OCI-LY1 (cell line): ENCODE measurements around the gene FSTL3.

Source experiments
- EZH2 ChIP-seq: fragments of 200-600 bp; sonication (generic), shearing (Covaris generic); IDR thresholded peaks from 2 replicates; pipeline ENCODE4 v1.8.0; 2017; ENCODE audit warnings: borderline replicate concordance, mixed run types, mild to moderate bottlenecking, antibody characterized with exemption, low read length, moderate library complexity, mixed read lengths
- TF ChIP-seq, protein P1 (sequence below): fragments of 200-600 bp; sonication (generic), shearing (Covaris generic); IDR thresholded peaks from 2 replicates; pipeline ENCODE4 v1.5.1; 2017; ENCODE audit warnings: mild to moderate bottlenecking, antibody characterized with exemption, low read length, moderate library complexity, mixed read lengths

DNA sequence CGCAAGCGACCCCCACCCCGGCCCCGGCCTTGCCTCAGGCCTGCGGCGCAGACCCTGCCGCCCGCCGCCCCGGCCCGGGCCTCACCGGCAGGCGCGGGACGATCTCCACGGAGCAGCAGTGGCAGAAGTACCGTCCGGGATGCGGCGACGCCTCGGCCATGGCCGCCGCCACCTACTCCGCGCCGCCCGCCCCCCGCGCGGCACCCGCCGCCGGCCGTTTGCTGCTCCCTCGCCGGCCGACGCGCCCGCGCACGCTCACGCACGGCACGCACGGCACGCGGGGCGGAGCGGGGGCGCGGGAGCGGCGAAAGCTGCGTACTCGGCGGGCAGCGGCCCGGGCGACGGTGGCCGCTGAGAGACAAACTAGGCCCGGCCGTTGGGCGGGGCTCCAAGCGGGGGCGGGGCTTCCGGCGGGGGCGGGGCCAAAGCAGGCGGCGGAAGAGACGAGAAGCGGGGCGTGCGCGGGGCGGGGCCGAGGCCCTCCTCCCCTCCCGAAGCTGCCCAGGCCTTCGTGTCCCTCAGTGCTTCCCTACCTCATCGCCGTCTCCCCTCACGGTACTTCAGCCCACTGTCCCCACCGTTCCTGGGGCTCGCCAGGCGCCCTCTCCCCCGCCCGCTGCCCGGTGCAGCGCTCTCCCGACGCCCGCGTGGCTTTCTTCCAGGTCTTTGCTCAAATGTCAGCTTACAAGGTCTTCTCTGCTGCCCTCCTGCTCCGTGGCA lies 13.1 kb upstream of the FSTL3 start, which contains the start of gene RNF126:
- TF ChIP-seq, protein P1, sequence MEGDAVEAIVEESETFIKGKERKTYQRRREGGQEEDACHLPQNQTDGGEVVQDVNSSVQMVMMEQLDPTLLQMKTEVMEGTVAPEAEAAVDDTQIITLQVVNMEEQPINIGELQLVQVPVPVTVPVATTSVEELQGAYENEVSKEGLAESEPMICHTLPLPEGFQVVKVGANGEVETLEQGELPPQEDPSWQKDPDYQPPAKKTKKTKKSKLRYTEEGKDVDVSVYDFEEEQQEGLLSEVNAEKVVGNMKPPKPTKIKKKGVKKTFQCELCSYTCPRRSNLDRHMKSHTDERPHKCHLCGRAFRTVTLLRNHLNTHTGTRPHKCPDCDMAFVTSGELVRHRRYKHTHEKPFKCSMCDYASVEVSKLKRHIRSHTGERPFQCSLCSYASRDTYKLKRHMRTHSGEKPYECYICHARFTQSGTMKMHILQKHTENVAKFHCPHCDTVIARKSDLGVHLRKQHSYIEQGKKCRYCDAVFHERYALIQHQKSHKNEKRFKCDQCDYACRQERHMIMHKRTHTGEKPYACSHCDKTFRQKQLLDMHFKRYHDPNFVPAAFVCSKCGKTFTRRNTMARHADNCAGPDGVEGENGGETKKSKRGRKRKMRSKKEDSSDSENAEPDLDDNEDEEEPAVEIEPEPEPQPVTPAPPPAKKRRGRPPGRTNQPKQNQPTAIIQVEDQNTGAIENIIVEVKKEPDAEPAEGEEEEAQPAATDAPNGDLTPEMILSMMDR, result no peak
- no peak for TF ChIP-seq EZH2
